Spleen (tissue), 11 donors: Measurements from ENCODE around the gene CDC42EP5. TPM values are rescaled to one million over a fixed set of nuclear protein-coding genes. Genes with fewer than 3 reads are reported as not detected.

ENCODE experiments used
- DNase-seq: peaks from one replicate; pipeline ENCODE4 v3.0.0-alpha.2; 2020
- H3K27ac ChIP-seq, 8 donors: fragments of 200-600 bp; sonication (generic) in 7 of 8; 1 replicate in 4 of 8; 2 replicates in 4 of 8; pipeline versions ENCODE4 v1.5.0 to v1.8.0; 2016 to 2021; ENCODE audit warnings: inconsistent platforms in 4 of 8, mild to moderate bottlenecking in 4 of 8, moderate library complexity in 1 of 8
- H3K27me3 ChIP-seq, 7 donors: fragments of 200-600 bp; sonication (generic) in 6 of 7; replicated peaks in 1 of 7; 1 replicate in 4 of 7; 2 replicates in 3 of 7; pipeline versions ENCODE4 v1.5.0 to v1.8.0; 2016 to 2021; ENCODE audit warnings: inconsistent platforms in 3 of 7, mild to moderate bottlenecking in 1 of 7
- H3K36me3 ChIP-seq, 6 donors: fragments of 200-600 bp; sonication (generic) in 5 of 6; 1 replicate in 4 of 6; 2 replicates in 2 of 6; pipeline versions ENCODE4 v1.5.0 to v1.8.0; 2016 to 2021; ENCODE audit warnings: inconsistent platforms in 2 of 6
- H3K4me1 ChIP-seq, 6 donors: fragments of 200-600 bp; sonication (generic) in 5 of 6; 1 replicate in 3 of 6; 2 replicates in 3 of 6; pipeline versions ENCODE4 v1.5.0 to v1.8.0; 2016 to 2021; ENCODE audit warnings: inconsistent platforms in 3 of 6
- H3K4me3 ChIP-seq, 8 donors: fragments of 200-600 bp; sonication (generic) in 7 of 8; 1 replicate in 4 of 8; 2 replicates in 4 of 8; pipeline versions ENCODE4 v1.5.0 to v1.8.0; 2016 to 2021; ENCODE audit warnings: inconsistent platforms in 4 of 8, mild to moderate bottlenecking in 4 of 8, moderate library complexity in 2 of 8
- H3K9me3 ChIP-seq, 8 donors: fragments of 200-600 bp; sonication (generic) in 7 of 8; 1 replicate in 4 of 8; 2 replicates in 4 of 8; pipeline versions ENCODE4 v1.5.0 to v1.8.0; 2016 to 2021; ENCODE audit warnings: inconsistent platforms in 4 of 8
- CTCF ChIP-seq, 11 experiments: fragments of 200-600 bp in 7 of 11; fragments of 450-650 bp in 4 of 11; sonication (generic) in 4 of 11; IDR thresholded peaks in 8 of 11; conservative IDR thresholded peaks in 3 of 11; 1 replicate in 7 of 11; 2 replicates in 4 of 11; pipeline versions ENCODE4 v1.4.0 to v1.8.0; 2016 to 2021; ENCODE audit warnings: antibody characterized with exemption in 11 of 11, inconsistent platforms in 4 of 11, mild to moderate bottlenecking in 1 of 11
- POLR2A ChIP-seq, 3 donors: fragments of 450-650 bp; IDR thresholded peaks; one replicate each; pipeline ENCODE4 v1.5.1; 2017; ENCODE audit warnings: antibody characterized with exemption in 3 of 3, mild to moderate bottlenecking in 1 of 3
- POLR2AphosphoS5 ChIP-seq, 3 donors: sonication (generic); formaldehyde crosslinking; IDR thresholded peaks; one replicate each; pipeline ENCODE4 v1.5.1; 2017; ENCODE audit warnings: antibody characterized with exemption in 3 of 3
- WGBS, 5 donors: extraction: QIAGEN DNeasy Blood & Tissue Kit in 3 of 5; methylation state at CpG; one replicate each; pipeline versions ENCODE4 v1.1.5 to v1.1.7; 2013 to 2018; 5-methylcytosine and 5-hydroxymethylcytosine counted together
- intact Hi-C: fragments of 100-400 bp; cut with DNase I; formaldehyde crosslinking; loops from one replicate; pipeline ENCODE4 v1.15.0; 2023; ENCODE audit warnings: low total_unique reads
- polyA plus RNA-seq, 3 donors: library from polyadenylated mRNA; stranded (reverse); fragments of 200-250 nt; gene quantifications; one replicate each; pipeline ENCODE4 v1.2.1, GENCODE V29; 2013
- total RNA-seq, 7 donors: library from RNA; depleted of rRNA in 3 of 7; stranded (reverse); fragments of >200 nt in 3 of 7; fragmentation: NEBNext Ultra II Directional in 4 of 7; extraction: Animal tissue kit (Norgen Biotek cat#: 25700) in 4 of 7; gene quantifications; one replicate each; pipeline versions ENCODE4 v1.1.0 to v1.2.1, GENCODE V29; 2016 to 2021
- donor health status: healthy with polysubstance abuse.
- donor health status: DM: no; HTN: no; CAD: no; lungs with moderate emphysema.
- donor health status: DM: no; HTN: no; CAD: no.
- donor health status: Bipolar disorder and iron deficiency.
- donor health status: healthy.
- donor health status: DM: no; HTN: no; CAD: no.
- donor health status: DM: yes; HTN: yes; CAD: no.

The CDC42EP5 gene
- total and polyA plus RNA-seq, 10 donors: 6.6 to 16.1 (median 13.1) TPM

DNA sequence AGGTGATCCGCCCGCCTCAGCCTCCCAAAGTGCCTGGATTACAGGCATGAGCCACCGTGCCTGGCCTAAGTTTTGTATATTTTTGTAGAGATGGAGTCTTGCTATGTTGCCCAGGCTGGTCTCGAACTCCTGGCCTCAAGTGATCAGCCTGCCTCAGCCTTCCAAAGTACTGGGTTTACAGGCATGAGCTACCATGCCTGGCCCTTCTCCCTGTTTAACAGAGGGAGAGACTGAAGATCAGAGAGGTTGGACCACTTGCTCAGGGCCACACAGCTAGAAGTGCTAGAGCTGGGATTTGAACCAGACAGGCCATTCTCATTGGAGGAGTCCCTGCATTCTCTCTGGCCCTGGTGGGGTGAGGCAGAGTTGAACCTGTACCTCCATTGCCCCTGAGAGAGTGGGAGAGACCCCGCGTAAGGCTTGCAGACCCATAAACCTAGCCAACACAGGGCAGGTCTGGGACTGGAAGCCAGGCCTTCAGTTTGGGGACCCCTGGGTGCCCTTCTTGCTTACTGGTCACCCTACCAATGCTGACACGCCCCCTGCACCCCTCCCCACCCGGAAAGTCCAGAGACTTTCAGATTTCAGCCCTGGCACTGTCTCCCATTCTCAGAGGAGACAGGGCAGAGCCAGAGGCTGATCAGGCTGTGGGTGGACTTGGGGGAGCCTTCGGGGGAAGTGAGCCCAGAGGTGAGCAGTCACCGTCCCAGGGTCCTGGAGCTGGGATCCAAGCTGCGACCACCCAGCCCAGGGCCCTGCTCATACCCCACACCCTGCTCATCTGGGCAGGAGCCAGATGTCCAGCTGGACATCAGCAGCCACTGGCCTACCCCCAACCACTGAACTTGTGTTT lies 44.5 kb downstream of the CDC42EP5 start:
- no peak for DNase-seq
- TF ChIP-seq POLR2A (IDR thresholded peaks at IDR 0.05): no peak
- no peak for TF ChIP-seq CTCF (IDR thresholded peaks at IDR 0.05 in 8 of 11, conservative IDR thresholded peaks at IDR 0.05 in 3 of 11)
- TF ChIP-seq POLR2AphosphoS5 (IDR thresholded peaks at IDR 0.05): no peak
- no peak overlapping the region for H3K27ac ChIP-seq
- peaks cover 0 to 20% (median 13%) of the 10 kb centered on the region in 6 donors for H3K4me1 ChIP-seq
- intact Hi-C loops: no loop called here
- H3K27me3 ChIP-seq: peaks cover 0 to 79% (median 42%) of the 10 kb centered on the region in 7 donors
- no peaks in the 10 kb centered on the region for H3K36me3 ChIP-seq
- H3K4me3 ChIP-seq: no peak overlapping the region
- no peaks in the 10 kb centered on the region for H3K9me3 ChIP-seq
- 82 to 90% (median 84%) methylated on average over 6 to 11 of the region's 11 CpGs for WGBS, 5 donors

- Histone ChIP-seq H3K36me3 (no peaks in the 10 kb centered on the region), H3K9me3 (no peaks in the 10 kb centered on the region), H3K27ac (no peak overlapping the region), H3K4me3 (no peak overlapping the region), H3K27me3 (peaks cover 0 to 85% (median 42%) of the 10 kb centered on the region in 7 donors), H3K4me1 (peaks cover 0 to 20% (median 13%) of the 10 kb centered on the region in 6 donors)
- DNase-seq: no peak
- 84 to 87% (median 87%) methylated on average over 11 of the region's 11 CpGs for WGBS, 5 donors
- intact Hi-C loops: no loop called here
- TF ChIP-seq CTCF (IDR thresholded peaks at IDR 0.05 in 8 of 11, conservative IDR thresholded peaks at IDR 0.05 in 3 of 11): no peak
Observed at GRCh38 chr19:54427586-54427985, 45.5 kb downstream of the CDC42EP5 start.

DNA sequence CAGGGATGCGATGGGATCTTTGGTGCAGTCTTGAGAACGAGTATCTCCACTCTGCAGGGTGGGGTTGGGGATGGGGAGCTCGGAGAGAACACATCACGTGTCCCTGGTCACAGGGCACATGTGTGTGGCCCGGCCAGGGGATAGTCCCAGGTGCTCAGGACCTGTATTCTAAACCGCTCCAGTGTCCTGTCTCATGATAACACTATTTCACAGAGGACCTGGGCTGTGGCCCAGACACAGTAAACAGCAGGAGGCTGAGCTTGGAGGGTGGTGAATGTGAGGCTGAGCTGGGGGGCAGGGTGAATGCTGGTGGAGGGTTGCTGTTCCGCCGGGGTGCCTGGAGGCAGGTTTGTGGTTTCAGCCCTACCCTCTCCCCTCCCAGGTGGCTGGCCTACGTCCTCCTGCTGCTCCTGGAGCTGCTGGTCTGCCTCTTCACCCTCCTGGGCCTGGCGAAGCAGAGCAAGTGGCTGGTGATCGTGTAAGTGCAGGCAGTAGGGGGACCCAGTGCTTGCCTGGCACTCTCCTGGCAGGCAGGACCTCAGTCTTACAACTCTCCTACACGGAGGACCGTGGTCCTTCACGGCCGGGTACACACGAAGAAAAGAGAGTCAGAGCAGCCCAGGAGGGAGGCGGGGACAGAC lies 46.7 kb downstream of the CDC42EP5 start:
- peaks cover 0 to 94% (median 42%) of the 10 kb centered on the region in 7 donors for H3K27me3 ChIP-seq
- TF ChIP-seq POLR2AphosphoS5 (IDR thresholded peaks at IDR 0.05) (no peak), CTCF (IDR thresholded peaks at IDR 0.05 in 8 of 11, conservative IDR thresholded peaks at IDR 0.05 in 3 of 11) (no peak)
- WGBS, 5 donors: 64 to 69% (median 67%) methylated on average over 14 to 17 of the region's 17 CpGs

GRCh38 chr19:54425382-54425723 lies 47.7 kb downstream of the CDC42EP5 start:
- H3K4me1 ChIP-seq: peaks cover 0 to 13% (median 6%) of the 10 kb centered on the region in 6 donors
- H3K27ac ChIP-seq: no peak overlapping the region
- no peaks in the 10 kb centered on the region for H3K36me3 ChIP-seq
- DNase-seq: no peak
- intact Hi-C loops: no loop called here
- H3K27me3 ChIP-seq: peaks cover 0 to 94% (median 52%) of the 10 kb centered on the region in 7 donors
- WGBS, 5 donors: 56 to 71% (median 60%) methylated on average over 5 of the region's 5 CpGs
- H3K4me3 ChIP-seq: no peak overlapping the region
- no peak for TF ChIP-seq CTCF (IDR thresholded peaks at IDR 0.05 in 8 of 11, conservative IDR thresholded peaks at IDR 0.05 in 3 of 11)
- TF ChIP-seq POLR2A (IDR thresholded peaks at IDR 0.05): no peak
- TF ChIP-seq POLR2AphosphoS5 (IDR thresholded peaks at IDR 0.05): no peak
- no peaks in the 10 kb centered on the region for H3K9me3 ChIP-seq

More for the DNA sequence above, 46.7 kb downstream of the CDC42EP5 start:
- Histone ChIP-seq H3K4me1 (peaks cover 0 to 18% (median 13%) of the 10 kb centered on the region in 6 donors), H3K36me3 (no peaks in the 10 kb centered on the region), H3K27ac (no peak overlapping the region), H3K4me3 (no peak overlapping the region), H3K9me3 (no peaks in the 10 kb centered on the region)
- no peak for DNase-seq
- intact Hi-C loops: no loop called here
